GM18907 (cell line): ENCODE results near the gene PYCARD.
A peak's percentile ranks its signal among the peaks of the same experiment; 100 is the strongest.
"Not testable (repeated sequence)": the region's sequence is repeated elsewhere in the genome, so short reads cannot be mapped to it uniquely, and the experiment has no call there.

Source experiments
- ATAC-seq: cut with Tn5 transposase; IDR thresholded peaks from one replicate; pipeline ENCODE4 v1.9.1; 2021; ENCODE audit warnings: mild to moderate bottlenecking, moderate library complexity; ENCODE audit not compliant: unreplicated experiment

The PYCARD gene

GRCh38 chr16:31215287-31216162, 13.0 kb upstream of the PYCARD start:
- ATAC-seq: peak; percentile 45

- ATAC-seq: no peak
Observed at GRCh38 chr16:31214708-31215286, 12.2 kb upstream of the PYCARD start.

DNA sequence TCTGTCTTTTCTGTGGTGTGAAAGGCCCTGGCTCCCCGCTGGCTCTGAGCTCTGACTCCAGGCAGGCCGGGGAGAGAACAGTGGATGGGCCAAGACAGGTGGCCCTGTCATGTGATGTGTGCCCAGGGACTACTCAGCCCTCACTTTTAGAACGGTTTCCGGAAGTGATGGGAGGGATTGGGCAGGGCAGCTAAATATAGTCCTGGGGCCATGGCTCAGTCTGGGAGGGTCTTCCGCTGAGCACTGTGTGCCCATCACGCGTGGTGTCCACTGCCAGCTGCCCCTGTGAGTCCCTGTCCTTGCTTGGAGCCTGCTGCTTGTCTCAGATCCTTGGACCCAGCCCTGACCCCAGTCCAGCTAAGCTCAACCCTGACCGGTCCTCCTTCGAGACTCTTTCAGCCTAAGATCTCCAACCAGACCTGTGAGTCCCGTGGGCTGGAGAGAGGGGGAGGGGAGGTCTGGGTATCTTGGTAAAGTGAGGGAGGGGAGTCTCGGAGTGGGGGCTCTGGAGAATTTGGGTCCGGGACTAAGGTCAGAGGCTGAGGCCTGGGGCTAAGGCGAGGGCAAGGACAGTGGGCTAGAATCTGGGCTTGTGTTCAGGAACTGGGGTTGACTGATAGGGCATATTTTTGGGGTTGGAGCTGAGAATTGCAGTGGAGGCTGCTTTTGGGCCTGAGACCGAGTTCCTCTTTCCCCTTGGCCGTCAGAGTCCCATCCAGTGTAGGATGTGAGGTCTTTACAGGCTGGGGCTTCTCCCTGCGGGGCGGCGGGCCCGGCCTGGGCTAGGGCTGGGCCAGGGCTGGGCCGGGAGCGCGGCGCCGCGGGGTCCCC, 11.5 kb upstream of the PYCARD start, which contains the start of gene TRIM72:
TRIM72 (plus strand) TSS at position 243 of the 831 bp plus-strand sequence. CDS start 620 bp downstream, outside the sequence.
- no peak for ATAC-seq

GRCh38 chr16:31213342-31213741, 10.8 kb upstream of the PYCARD start:
- no peak for ATAC-seq

DNA sequence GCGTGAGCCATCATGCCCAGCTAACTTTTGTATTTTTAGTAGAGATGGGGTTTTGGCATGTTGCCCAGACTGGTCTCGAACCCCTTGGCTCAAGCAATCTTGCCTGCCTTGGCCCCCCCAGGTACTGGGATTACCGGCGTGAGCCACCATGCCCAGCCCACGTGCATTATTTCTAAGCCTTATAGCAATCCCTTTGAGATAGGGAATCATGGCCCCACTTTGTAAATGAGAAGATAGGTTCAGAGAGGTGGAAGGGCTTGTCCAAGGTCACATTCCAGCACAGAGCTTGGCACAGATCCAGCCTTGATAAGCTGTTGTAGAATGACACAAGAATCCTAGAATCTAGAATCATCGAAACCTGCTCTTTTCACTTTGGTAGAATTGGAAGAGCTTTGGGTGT, 4.2 kb upstream of the PYCARD start:
- no peak for ATAC-seq

DNA sequence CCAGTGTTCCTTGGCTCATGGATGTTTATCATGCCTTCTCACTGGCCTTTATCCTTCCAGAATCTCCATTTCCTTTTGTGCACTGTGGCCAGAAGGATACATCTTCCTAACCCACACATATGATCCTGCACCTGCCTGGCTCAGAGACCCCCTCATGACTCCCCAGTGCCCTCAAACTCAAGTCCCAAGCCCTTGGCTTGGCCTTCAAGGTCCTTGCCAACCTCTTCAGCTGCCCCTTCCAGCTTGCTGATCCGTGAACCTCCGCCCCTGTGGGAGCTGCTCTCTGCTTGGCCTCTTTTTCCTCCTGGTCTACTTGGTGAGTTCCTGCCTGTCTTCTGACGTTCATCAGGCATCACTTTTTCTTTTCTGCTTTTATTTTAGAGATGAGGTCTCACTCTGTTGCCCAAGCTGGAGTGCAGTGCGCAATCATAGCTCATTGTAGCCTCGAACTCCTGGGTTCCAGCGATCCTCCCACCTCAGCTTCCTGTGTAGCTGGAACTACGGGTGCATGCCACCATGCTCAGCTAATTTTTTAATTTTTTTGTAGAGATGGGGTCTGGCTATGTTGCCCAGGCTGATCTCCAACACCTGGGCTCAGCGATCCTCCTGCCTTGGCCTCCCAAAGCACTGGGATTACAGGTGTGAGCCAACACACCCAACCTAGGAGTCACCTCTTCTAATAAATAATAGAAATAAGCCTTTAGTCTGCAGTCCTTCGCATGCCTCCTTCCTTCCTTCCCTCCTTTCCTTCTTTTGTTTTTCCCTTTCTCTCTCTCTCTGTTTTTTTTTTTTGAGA, 2.5 kb upstream of the PYCARD start:
- no peak for ATAC-seq

- ATAC-seq: peak; percentile 57
Observed at GRCh38 chr16:31201582-31202413, 762 bp downstream of the PYCARD start.

- ATAC-seq: no peak
Observed at GRCh38 chr16:31200821-31201568, 1.6 kb downstream of the PYCARD start.

DNA sequence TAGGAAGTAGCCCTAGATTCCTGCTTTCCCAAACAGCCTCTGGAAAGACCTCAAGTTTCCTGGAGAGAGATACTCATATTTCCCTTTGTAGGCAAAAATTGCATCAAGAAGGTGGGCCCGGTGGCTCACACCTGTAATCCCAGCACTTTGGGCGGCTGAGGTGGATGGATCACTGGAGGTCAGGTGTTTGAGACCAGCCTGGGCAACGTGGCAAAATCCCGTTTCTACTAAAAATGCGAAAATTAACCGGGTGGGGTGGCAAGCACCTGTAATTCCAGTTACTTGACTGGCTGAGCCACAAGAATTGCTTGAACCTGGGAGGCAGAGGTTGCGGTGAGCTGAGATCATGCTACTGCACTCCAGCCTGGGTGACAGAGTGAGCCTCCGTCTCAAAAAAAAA, 2.4 kb downstream of the PYCARD start:
- ATAC-seq: not testable (repeated sequence)

GRCh38 chr16:31199430-31200041, 3.0 kb downstream of the PYCARD start:
- no peak for ATAC-seq

GRCh38 chr16:31198207-31198882, 4.2 kb downstream of the PYCARD start:
- no peak for ATAC-seq

- no peak for ATAC-seq
Observed at GRCh38 chr16:31196324-31197088, 6.1 kb downstream of the PYCARD start.

DNA sequence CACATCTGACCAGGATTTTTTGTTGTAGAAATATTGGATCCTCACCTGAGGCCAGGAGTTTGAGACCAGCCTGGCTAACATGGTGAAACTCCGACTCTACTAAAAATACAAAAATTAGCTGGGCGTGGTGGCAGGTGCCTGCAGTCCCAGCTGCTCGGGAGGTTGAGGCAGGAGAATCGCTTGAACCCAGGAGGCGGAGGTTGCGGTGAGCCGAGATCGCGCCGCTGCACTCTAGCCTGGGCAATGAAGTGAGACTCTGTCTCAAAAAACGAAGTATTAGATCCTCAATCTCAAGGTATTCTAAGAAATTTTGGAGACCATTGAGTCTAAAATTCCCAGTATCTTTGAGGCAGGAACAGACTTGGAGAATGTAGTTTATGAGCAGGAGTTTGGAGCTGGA, 6.7 kb downstream of the PYCARD start:
- not testable (repeated sequence) for ATAC-seq

DNA sequence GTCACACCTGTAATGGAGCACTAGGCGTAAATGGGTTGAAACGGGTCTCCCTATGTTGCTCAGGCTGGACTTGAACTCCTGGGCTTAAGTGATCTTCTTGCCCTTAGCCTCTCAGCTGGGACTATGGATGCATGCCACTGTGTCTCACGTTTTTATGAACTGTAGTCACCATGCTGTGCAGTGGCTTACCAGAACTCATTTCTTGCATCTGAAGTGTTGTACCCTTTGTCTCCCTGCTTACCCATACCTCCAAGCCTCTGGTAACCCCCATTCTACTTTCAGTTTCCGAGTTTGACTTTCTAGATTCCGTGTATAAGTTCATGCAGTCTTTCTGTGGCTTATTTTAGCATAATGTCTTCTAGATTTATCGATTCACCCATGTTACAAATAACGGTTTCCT, 7.7 kb downstream of the PYCARD start:
- no peak for ATAC-seq

DNA sequence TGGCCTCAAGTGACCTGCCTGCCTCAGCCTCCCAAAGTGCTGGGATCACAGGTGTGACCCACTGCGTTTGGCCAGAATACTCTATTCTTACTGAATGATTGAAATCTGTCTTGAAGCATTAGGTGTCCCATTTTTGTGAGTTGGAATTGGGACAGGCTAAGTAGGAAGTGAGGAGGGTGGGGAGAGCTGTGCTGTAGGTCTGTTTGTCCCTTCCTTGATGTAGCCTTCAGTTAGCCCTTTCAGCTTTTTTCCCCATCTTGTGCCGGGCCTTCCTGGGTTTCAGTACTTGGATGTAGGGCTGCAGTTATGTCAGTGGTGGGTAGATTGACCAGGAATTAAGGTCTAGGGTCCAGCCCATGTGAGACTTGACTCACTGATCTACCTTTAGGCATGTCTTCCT, 8.7 kb downstream of the PYCARD start:
- ATAC-seq: no peak

- ATAC-seq: no peak
Observed at GRCh38 chr16:31192856-31193642, 9.5 kb downstream of the PYCARD start.
